GM18873 (cell line): ENCODE data around the gene SLC2A13.
"Not testable (repeated sequence)": the region's sequence is repeated elsewhere in the genome, so short reads cannot be mapped to it uniquely, and the experiment has no call there.

Experiments
- ATAC-seq: cut with Tn5 transposase; IDR thresholded peaks from one replicate; pipeline ENCODE4 v1.9.1; 2021; ENCODE audit warnings: mild to moderate bottlenecking, moderate library complexity, moderate number of reproducible peaks; ENCODE audit not compliant: unreplicated experiment, low FRiP score

Gene SLC2A13

DNA sequence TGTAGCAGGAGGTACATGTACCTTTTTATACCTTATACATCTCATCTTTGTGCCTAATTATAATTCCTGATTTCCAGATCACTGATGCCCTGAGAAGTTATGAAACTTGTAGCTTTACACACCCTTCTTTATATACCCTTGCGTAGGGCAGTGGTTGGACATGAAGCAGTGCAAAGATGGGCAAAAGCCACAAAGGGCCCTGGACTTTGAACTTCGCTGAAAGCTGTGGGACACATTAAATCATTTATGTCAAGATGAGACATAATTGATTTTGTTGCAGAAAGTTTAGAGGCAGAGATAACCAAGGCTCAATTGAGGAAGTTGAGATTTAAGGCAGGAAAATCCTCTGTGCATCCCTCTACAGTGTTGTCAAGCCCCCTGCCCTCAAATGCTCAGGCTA is 170.0 kb downstream of the SLC2A13 start:
- no peak for ATAC-seq

DNA sequence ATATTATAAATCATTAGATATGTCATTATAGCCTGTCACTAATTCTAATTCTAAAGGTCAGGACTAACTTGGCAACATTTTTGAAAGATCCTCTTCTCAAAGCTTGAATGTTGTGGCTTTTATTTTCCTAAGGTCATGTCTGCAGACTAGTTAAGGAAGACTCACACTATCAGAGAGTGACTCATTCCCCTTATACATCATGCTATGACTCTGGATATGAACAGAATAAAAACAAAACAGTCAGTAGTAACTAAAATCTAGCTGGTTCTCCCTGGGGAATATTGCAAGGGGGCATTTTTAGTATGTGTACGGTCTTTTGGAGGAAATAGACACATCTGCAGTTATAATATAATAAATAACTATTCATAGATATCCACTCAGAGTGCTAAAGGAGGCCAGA is 170.6 kb downstream of the SLC2A13 start:
- no peak for ATAC-seq

DNA sequence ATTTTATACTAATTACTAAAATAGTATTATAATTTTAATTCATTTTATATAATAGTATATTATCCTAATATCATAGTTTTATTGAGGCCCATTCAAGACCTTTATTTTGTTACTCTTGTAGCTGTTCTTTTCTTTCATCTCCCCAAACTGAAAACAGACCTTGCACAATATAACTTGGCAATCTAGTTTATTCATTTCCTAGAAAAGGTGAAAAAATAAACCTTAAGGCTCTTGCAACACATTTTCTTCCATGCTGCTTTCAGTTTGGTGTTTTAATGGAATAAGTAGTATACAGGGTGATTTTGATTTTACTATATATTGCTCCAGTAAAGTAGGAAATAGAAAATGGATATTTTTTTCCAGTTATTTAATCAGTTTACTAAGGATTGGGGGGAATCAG is 174.0 kb downstream of the SLC2A13 start:
- ATAC-seq: no peak

DNA sequence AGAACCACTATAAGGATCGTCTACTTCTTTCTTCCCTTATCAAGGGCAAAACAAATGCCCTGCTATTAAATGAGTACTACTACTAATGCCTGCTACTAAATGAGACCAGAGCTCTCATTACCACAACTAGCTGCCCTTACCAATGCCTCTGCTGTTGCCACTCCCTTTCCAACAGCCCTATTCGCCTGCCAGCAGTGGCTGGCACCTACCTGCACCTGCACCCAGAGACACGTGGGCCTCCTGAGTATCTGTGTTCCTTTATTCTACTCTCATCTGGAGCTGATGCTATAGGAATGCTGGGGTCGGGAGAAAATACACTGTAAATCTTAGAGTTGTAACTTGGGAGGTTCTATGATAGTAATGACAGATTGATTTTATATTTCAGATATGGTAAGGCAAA is 174.7 kb downstream of the SLC2A13 start:
- no peak for ATAC-seq

DNA sequence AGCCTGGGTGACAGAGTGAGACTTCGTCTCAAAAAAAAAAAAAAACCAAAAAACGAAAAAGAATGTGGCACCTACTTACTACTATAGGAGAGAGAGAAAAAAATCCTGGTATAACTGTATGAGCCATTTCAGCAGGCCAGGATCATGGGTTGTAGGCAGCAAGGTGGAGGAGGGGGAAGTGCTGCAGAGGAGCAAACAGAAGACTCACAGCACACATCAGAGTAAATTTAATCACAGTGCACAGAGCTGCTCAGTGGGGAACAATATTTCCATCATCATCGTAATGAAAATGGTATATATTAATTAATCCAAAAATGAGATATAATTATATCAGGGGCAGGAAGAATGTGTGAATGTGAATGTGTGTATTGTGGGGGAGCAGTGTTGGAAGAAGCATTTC is 175.8 kb downstream of the SLC2A13 start:
- no peak for ATAC-seq

DNA sequence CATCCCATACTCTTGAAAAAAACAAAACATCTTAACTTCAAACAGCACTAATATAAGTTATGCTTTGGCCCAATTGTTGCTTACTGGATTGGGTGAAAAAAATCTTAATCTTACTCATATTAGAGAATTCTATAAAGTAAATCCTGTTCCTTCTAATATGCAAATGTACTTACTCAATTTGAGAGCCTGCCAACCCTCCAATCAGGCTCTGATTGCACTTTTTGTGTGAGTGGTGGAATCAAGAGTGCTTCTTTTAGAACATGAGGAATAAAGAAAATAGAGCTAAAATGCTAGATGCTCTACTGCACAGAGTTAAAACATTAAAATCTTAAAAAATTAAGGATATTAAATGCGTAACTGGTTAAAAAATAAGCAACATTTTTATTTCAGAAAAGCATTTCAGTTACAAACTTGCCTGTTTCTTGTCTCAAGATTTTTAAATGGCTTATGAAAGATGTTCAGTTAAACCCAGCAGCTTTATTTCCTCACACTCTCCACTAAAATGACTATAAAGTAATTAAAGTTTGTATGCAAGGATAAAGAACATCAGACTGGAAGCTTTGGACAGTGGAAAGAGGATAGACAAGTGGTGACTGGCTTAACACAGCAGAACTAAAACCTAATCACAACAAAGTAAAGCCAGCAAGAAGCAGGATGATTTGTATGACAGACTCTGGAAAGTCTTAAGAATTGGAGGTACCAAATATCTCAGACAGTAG is 177.5 kb downstream of the SLC2A13 start:
- no peak for ATAC-seq

DNA sequence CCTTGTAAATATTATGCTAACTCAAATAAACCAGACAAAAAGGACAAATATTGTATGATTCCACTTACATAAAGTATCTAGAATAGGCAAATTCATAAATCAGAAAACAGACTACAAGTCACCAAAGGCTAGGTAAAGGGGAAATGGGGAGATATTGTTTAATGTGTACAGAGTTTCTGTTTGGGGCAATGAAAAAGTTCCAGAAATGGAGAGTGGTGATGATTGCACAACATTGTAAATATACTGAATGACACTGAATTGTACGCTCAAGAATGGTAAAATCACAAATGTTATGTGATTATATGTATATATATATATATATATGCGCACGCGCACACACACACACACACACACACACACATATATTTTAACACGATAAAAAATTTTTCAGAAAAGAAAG is 182.5 kb downstream of the SLC2A13 start:
- no peak for ATAC-seq

DNA sequence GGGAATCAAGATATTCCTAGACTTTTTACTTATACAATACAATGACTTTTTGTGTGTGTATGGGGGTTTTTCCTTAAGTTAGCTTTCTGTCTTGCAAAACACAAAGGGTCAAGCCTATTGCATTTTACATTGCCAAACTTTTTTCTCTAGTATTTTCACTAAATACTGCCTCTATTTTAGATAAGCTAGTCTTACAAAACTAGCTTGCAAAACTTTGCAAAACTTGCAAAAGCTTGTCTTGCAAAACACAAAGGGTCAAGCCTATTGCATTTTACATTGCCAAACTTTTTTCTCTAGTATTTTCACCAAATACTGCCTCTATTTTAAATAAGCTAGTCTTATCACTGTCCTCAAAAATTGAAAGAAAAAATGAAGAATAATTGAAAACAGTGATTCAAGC is 183.3 kb downstream of the SLC2A13 start:
- ATAC-seq: not testable (repeated sequence)

DNA sequence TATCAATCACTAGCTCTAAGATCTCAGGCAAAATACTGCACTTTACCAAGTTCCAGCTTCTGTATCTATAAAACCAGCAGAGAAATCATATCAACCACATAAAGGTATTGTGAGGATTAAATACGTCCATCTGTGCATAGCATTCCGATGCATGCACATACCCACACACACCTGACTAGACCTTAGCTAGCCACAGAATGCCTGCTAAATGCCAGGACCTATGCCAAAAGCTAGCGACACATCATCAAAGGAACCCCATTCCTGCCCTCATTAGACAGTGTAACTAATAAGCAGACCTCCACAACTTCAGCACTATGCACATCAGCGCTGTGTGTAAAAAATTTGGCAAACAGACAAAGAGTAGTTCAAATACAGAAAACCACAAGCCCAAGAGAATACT is 185.2 kb downstream of the SLC2A13 start:
- ATAC-seq: no peak

DNA sequence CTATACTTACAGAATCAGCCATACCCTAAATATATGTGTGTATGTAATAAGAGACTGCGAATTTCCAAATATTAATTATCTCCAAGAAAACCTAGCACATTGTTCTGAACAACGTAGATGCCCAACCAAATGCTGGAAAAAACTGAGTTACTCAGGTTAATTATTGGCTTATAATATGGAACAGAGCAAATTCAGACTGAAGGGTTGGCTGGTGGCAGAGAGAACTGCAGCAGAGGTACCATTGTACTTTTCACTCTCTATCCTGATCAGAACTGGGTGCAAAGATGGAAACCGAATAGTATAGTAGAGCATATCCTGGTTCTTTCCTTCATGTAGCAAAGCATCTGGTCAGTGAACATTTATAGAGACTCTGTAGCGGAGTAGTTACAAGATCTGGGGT is 185.7 kb downstream of the SLC2A13 start:
- no peak for ATAC-seq

DNA sequence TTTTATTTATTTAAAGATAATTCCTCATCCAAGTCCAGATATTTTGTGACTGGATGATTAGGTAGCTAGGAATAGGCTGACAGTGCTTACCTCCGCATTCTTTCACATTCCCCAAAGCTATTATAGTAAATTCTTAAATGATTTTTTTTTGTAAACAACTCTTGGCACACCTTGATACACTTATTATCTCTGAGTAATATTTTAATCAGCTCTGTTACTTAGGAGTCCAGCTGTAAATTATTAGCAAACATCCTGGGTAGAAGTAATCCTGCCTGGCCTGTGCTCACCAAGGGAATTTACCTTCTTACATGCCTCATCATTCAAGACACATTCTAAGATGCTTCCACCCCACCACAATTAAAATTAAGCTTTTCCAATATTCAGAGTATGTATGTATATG is 186.1 kb downstream of the SLC2A13 start:
- ATAC-seq: no peak

DNA sequence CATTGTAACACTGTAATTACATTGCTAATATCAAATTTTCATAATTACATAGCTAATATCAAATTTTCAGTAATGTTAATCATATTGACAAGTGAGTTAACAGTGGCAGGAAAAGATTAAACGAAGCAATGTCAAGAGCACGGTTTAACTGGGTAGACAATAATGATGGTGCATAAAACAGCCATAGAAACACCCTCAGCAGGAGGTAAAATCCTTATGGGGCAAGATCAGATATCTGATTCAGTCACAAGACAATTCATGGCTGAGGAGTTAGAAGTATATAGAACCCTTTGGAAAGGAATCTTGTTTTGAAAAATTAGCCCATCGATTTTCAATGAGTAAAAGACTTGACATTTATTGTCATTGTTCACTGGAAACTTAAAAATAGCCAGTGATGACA is 190.6 kb downstream of the SLC2A13 start:
- ATAC-seq: no peak

DNA sequence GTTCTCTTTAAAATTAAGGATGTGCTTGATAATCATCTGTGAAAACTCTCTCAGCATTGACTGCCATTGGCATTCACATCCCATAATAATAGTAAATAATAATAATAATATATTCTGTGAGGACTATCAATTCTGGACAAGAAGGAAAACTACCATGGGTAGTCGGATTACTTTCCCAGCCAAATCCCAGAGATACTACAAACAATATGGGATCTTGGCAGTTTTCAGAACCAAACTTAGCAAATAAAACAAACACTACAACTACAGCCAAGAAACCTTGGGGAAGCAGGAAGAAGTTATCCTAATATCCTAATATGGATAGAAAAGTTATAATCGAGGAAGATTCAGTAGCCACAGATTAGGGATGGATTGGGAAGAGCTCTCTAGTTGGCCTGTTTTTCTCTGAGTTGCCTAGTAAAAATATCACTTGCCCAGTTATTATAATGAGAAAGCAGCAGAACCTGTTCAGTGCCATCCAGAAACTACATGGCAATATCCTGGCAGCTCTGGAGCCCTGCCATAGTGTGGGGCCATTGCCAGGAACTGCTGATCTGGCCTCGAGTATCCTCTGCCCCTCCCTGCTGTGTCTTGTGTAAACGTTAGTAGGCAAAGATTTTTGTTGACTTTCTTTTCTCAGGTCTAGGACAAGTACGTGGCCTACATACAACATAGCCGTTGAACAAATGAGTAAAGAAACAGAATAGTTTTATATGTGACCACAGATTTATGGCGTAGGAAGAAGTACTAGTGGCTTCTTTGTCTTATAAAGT is 193.5 kb downstream of the SLC2A13 start:
- ATAC-seq: no peak

DNA sequence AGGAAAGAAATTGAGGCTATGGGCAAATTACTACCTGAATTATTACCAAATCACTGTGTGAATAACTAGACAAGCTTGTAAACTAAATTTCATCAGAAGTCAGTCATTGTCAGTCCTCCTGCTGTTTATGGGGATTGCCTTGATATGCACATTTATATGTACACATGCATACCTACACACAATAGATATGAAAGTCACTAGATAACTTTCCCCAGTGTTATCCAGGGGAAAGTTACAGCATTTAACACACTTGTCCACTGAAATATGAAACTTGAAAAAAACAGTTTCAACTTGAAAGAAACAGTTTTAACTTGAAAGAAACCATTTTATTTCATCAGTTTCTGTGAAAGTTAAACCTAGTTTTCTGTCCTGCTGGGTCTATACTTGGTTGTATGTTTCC is 199.6 kb downstream of the SLC2A13 start:
- ATAC-seq: no peak

DNA sequence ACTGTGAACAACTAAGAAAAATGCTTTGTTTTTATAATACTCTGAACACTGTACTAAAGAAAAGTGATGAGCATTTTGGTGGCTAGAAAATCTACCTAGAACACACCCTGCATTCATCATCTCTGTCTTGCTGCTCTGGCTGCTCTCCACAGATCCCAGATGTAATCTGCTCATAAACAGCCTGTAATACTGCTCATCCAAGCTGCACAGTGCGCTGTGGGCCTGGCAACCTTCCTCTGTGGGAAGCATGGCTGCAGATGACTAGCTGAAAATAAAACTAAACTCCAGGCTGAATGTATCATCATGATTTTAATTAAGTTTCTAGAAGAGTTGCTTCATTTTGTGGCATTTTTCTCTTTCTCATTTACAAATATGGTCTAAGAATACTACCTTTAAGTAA is 200.7 kb downstream of the SLC2A13 start:
- ATAC-seq: no peak

DNA sequence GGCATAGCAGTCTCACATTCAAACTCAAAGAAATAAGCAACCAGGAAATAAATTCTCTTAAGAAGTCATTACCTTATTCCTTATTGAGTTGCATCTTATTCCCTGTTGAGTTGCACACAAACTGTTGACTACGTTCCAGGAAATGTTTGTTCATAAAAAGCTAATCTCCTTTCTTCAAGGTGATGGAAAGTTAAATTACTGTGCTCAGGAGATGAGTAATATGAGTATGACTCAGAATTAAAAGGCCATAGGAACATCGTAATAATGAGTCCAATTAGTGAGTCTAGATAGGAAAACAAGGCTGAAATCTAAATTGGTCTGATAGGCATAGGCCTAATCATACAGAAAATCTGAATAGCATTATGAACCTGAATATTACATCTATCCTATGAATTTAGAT is 203.1 kb downstream of the SLC2A13 start:
- ATAC-seq: no peak

DNA sequence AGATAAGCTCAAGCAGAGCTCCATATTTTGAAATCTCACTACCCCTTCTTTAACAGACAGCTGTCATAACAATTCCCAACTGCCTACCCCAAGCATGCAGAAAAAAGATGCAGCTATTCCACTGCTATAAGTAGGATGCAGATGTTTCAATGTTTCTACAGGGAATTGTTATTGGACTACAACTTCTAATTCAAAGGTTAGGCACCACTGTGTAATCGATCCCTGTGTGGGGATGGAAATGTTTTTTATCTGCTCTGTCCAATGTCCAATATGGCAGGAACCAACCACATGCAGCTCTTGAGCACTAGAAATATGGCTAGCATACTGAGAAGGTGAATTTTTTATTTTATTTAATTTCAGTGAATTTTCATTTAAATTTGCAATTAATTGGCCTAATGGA is 208.6 kb downstream of the SLC2A13 start:
- no peak for ATAC-seq

DNA sequence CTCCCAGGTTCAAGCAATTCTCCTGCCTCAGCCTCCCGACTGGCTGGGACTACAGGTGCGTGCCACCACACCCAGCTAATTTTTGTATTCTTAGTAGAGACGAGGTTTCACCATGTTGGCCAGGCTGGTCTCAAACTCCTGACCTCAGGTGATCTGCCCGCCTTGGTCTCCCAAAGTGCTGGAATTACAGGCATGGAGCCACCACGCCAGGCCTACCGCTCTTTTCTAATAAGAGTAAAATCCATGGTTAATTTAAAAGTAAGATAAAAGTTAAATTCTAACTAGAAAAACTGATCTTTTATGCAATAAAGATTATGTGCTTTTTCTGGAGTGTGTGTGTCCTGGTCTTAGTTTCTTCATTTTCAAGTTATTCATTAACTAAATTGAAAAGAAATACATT is 212.5 kb downstream of the SLC2A13 start:
- ATAC-seq: not testable (repeated sequence)

DNA sequence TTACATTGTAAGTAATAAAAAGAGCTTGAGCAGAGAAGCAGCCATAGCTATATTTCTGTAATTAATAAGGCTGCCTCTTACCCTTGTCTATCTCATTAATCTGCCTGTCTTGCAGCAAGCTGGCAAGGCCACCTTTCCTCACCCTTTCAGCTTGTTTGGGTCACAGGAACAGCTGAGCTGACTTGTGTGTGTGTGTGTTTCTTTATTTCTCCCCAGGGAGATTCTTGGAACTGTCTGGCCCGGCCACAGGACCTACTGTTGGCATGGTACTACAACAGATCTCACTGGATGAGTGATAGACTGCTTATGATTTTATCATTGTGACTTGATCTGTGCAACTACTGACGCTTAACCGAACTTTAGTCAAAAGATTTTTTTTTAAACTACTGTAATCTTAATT is 213.7 kb downstream of the SLC2A13 start:
- ATAC-seq: no peak

DNA sequence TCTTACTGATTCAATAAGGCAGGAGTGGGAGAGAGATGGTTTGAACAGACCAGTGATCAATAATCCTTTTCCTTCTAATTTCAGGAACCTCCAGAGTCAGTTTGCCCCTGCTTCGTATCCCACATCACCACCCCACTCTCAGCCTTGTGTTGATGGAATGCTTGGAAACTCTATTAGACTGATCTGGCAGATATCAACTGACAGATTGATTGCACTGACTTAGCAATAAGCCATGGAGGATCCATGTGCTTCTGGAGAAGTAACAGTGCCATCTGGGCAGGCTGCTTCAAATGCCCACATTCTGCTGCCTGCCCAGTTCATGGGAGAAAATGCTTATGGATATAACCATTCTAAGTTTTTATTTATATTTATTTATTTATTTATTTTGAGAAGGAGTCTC is 218.0 kb downstream of the SLC2A13 start:
- no peak for ATAC-seq

DNA sequence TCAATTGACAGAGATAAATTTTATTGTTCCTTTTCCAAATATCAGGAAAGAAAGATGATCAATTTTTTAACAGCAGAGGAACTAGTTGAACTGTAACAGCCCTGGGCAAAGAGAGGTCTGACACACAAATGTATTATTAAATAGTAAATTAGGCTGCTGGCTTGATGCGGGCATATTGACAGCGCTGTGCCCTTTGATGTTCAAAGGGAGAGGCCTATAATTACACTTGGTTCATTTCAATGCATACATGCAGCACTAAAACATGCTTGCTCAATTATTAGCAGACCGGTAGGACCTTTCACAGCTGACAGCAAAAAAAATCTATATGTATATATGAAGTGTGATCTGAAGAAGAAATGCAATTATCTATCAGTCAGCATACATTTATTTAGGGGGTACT is 219.8 kb downstream of the SLC2A13 start:
- ATAC-seq: no peak

DNA sequence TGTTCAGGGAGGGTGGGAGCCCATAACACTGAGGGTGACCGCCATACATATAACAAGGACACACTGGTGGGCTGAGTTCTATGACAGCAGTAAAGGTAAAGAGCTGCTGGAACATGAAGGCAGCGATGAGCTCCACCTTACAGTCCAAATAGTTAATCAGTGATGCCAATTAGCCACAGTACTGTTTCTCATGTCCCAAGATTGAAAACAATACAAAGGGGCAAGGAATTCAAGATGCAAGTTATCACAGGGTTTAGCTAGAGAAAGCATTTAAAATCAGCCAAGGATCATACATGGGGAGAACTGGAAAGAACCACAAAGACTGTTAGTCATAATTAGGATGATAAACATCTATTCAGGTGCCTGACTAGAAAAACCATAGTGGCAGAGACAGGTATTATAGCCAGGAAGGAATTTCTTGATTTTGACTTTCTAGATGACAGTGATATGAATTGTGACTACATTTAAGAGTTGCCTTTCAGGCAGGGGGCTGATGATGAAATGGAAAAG is 221.2 kb downstream of the SLC2A13 start:
- ATAC-seq: no peak
